Fibroblast of lung (primary cell): Measurements from ENCODE around the gene ATXN7L1. TPM values are rescaled to one million over a fixed set of nuclear protein-coding genes. Genes with fewer than 3 reads are reported as not detected.

ENCODE experiments used
- DNase-seq, 2 donors: peaks; one replicate each; pipeline versions ENCODE4 v3.0.0 to v3.0.0-alpha.2; 2010; ENCODE audit warnings: low read depth in 2 of 2
- H2AFZ ChIP-seq: 2 replicates; pipeline ENCODE4 v1.5.1; 2012; ENCODE audit warnings: low read length, control low read depth, inconsistent platforms
- H3K27ac ChIP-seq: 2 replicates; pipeline ENCODE4 v1.5.1; 2011; ENCODE audit warnings: low read length, control low read depth; ENCODE audit not compliant: insufficient read depth
- H3K27me3 ChIP-seq: 2 replicates; pipeline ENCODE4 v1.5.1; 2011; ENCODE audit warnings: mild to moderate bottlenecking, low read length; ENCODE audit not compliant: control insufficient read depth, insufficient read depth
- H3K36me3 ChIP-seq: 2 replicates; pipeline ENCODE4 v1.5.1; 2011; ENCODE audit warnings: low read length; ENCODE audit not compliant: control insufficient read depth, insufficient read depth
- H3K4me1 ChIP-seq: 2 replicates; pipeline ENCODE4 v1.5.1; 2011; ENCODE audit warnings: low read length; ENCODE audit not compliant: control insufficient read depth, insufficient read depth; ENCODE audit errors: extremely low read depth
- H3K4me2 ChIP-seq: 2 replicates; pipeline ENCODE4 v1.5.1; 2011; ENCODE audit warnings: low read length, control low read depth; ENCODE audit not compliant: insufficient read depth; ENCODE audit errors: extremely low read depth
- H3K4me3 ChIP-seq, 4 experiments: fragments of 200-600 bp in 1 of 4; sonication (generic) in 1 of 4; replicated peaks in 1 of 4; 2 replicates each; pipeline ENCODE4 v1.5.1; 2011 to 2016; ENCODE audit warnings: low read length in 4 of 4, low read depth in 3 of 4, mild to moderate bottlenecking in 3 of 4, control low read depth in 2 of 4, inconsistent platforms in 1 of 4, mixed read lengths in 1 of 4; ENCODE audit not compliant: insufficient read depth in 1 of 4; ENCODE audit errors: control extremely low read depth in 1 of 4
- H3K79me2 ChIP-seq: 2 replicates; pipeline ENCODE4 v1.5.1; 2012; ENCODE audit warnings: mild to moderate bottlenecking, low read length, inconsistent platforms; ENCODE audit not compliant: control insufficient read depth, insufficient read depth
- H3K9ac ChIP-seq: 2 replicates; pipeline ENCODE4 v1.5.1; 2011; ENCODE audit warnings: mild to moderate bottlenecking, low read length, control low read depth; ENCODE audit not compliant: insufficient read depth
- H3K9me3 ChIP-seq: 2 replicates; pipeline ENCODE4 v1.5.1; 2012; ENCODE audit warnings: low read depth, low read length; ENCODE audit not compliant: control insufficient read depth, insufficient read depth
- H4K20me1 ChIP-seq: 2 replicates; pipeline ENCODE4 v1.5.1; 2011; ENCODE audit warnings: low read length; ENCODE audit not compliant: control insufficient read depth, insufficient read depth; ENCODE audit errors: extremely low read depth
- EZH2 ChIP-seq: IDR thresholded peaks from 2 replicates; pipeline ENCODE4 v1.5.1; 2012; ENCODE audit warnings: low read length, control low read depth, mild to moderate bottlenecking; ENCODE audit errors: missing control alignments
- polyA plus RNA-seq, 2 donors: library from polyadenylated mRNA; depleted of rRNA in 1 of 2; stranded (reverse) in 1 of 2; unstranded in 1 of 2; fragments of >200 nt; gene quantifications; 2 replicates each; pipeline ENCODE4 v1.2.1, GENCODE V29; 2011 to 2012; ENCODE audit warnings: missing spikeins in 1 of 2
- total RNA-seq: library from RNA; depleted of rRNA; stranded (reverse); fragments of >200 nt; gene quantifications from 2 replicates; pipeline ENCODE4 v1.2.1, GENCODE V29; 2014
- TF ChIP-seq, protein P1 (sequence below), 2 donors: IDR thresholded peaks in 1 of 2; conservative IDR thresholded peaks in 1 of 2; 1 replicate in 1 of 2; 2 replicates in 1 of 2; pipeline ENCODE4 v1.5.1; 2011 to 2012; ENCODE audit warnings: low read length in 2 of 2, control low read depth in 1 of 2, inconsistent platforms in 1 of 2, low read depth in 1 of 2, mild to moderate bottlenecking in 1 of 2

Gene ATXN7L1
- total and polyA plus RNA-seq, 2 donors (not counting 1 experiment from before 2014, with no cell fraction given), result 5.1 to 9.4 TPM

DNA sequence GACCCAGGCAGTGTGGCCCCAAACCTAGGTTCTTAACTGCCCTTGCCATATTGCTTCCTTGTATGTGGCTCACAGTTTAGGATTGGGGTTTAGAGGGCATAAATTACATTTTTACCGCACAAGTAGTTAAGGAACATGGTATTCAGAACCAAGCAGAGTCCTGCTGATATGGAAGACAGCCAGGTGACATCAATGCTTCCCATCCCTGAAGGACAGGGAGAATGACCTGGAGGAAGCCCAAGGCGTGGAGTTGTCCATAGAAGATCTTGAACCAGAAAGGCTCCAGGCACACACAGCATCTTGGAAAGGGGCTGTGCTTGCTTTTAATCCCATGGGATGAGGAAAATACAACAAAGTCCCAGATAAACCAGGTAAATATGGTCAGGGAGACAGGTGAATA, 48.3 kb downstream of the ATXN7L1 start:
- Histone ChIP-seq H3K4me1 (peaks cover 30% of the 10 kb centered on the region), H2AFZ (no peak overlapping the region), H3K9me3 (no peaks in the 10 kb centered on the region), H4K20me1 (no peaks in the 10 kb centered on the region), H3K9ac (no peak overlapping the region), H3K4me3 (no peak overlapping the region), H3K4me2 (no peak overlapping the region), H3K36me3 (no peaks in the 10 kb centered on the region), H3K79me2 (no peaks in the 10 kb centered on the region), H3K27me3 (no peaks in the 10 kb centered on the region), H3K27ac (no peak overlapping the region)
- TF ChIP-seq EZH2, result no peak
- TF ChIP-seq, protein P1, sequence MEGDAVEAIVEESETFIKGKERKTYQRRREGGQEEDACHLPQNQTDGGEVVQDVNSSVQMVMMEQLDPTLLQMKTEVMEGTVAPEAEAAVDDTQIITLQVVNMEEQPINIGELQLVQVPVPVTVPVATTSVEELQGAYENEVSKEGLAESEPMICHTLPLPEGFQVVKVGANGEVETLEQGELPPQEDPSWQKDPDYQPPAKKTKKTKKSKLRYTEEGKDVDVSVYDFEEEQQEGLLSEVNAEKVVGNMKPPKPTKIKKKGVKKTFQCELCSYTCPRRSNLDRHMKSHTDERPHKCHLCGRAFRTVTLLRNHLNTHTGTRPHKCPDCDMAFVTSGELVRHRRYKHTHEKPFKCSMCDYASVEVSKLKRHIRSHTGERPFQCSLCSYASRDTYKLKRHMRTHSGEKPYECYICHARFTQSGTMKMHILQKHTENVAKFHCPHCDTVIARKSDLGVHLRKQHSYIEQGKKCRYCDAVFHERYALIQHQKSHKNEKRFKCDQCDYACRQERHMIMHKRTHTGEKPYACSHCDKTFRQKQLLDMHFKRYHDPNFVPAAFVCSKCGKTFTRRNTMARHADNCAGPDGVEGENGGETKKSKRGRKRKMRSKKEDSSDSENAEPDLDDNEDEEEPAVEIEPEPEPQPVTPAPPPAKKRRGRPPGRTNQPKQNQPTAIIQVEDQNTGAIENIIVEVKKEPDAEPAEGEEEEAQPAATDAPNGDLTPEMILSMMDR (conservative IDR thresholded peaks at IDR 0.05 in 1 of 2, IDR thresholded peaks at IDR 0.05 in 1 of 2; ENCODE audit: low read depth in 1 of 2, low read length in 2 of 2), result no peak
- DNase-seq, result no peak

DNA sequence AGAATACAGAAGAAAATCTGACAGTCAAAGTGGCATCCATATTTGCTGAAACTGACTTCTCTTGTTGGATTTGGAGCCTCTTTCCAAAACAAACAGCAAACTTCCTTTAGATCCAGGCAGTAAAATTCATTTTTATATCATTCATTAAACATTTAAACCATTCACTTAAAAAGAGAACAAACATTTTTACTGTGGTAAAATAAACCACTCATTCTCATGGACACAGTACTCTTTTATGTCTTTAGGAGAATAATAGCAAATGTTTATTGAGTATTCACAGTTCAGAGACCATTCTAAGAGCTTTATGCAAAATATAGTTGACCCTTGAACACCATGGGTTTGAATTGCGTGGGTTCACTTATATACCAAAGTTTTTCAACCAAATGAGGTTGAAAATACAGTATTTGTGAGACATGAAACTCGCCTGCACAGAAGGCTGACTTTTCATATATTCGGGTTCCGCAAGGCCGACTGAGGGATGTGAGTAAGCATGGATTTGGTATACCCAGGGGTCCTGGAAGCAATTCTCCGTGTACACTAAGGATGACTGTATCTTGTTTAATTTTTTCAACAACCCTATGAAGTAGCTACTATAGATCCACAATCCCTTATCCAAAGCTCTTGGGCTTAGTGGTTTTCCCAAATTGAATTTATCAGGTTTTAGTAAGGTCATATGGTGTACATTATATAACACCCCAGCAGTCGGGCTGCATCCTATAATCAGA, 49.1 kb downstream of the ATXN7L1 start:
- Histone ChIP-seq H3K4me1 (peaks cover 27% of the 10 kb centered on the region), H3K79me2 (no peaks in the 10 kb centered on the region), H3K36me3 (no peaks in the 10 kb centered on the region), H3K9me3 (no peaks in the 10 kb centered on the region), H3K4me3 (no peak overlapping the region), H3K27ac (no peak overlapping the region), H4K20me1 (no peaks in the 10 kb centered on the region), H3K9ac (no peak overlapping the region), H3K27me3 (no peaks in the 10 kb centered on the region), H3K4me2 (no peak overlapping the region), H2AFZ (no peak overlapping the region)
- TF ChIP-seq EZH2, result no peak
- TF ChIP-seq, protein P1 (conservative IDR thresholded peaks at IDR 0.05 in 1 of 2, IDR thresholded peaks at IDR 0.05 in 1 of 2; ENCODE audit: low read depth in 1 of 2, low read length in 2 of 2), result no peak
- no peak for DNase-seq

DNA sequence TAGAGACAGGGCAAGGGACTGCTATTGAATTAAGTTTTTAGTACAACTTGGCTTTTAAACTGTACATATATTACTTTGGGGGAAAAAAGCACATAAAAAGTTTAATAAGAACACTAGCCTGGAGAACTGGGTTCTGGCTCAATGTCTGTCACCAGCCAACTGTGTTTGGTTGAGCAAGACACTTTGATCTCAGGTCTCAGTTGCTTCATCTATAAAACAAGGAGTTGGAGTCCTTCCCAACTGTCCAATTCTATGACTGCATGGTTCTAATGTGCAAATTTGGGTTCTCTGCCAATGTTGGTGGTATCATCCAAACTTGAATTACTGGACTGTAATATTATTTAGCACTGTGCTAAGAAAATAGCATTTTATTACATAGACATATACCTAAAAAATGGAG, 50.3 kb downstream of the ATXN7L1 start:
- no peaks in the 10 kb centered on the region for H4K20me1 ChIP-seq
- no peak overlapping the region for H2AFZ ChIP-seq
- no peak overlapping the region for H3K4me2 ChIP-seq
- TF ChIP-seq, protein P1 (conservative IDR thresholded peaks at IDR 0.05 in 1 of 2, IDR thresholded peaks at IDR 0.05 in 1 of 2; ENCODE audit: low read depth in 1 of 2, low read length in 2 of 2), result no peak
- TF ChIP-seq EZH2, result no peak
- peak overlapping the region; percentile 2 for H3K27ac ChIP-seq
- H3K9me3 ChIP-seq, result no peaks in the 10 kb centered on the region
- no peaks in the 10 kb centered on the region for H3K27me3 ChIP-seq
- DNase-seq, result peak; percentile 18 to 66
- H3K36me3 ChIP-seq, result no peaks in the 10 kb centered on the region
- H3K4me1 ChIP-seq, result peaks cover 21% of the 10 kb centered on the region
- H3K9ac ChIP-seq, result no peak overlapping the region
- no peaks in the 10 kb centered on the region for H3K79me2 ChIP-seq
- H3K4me3 ChIP-seq, result no peak overlapping the region
